ENCODE results near the gene LMBRD2.

LMBRD2 gene

DNA sequence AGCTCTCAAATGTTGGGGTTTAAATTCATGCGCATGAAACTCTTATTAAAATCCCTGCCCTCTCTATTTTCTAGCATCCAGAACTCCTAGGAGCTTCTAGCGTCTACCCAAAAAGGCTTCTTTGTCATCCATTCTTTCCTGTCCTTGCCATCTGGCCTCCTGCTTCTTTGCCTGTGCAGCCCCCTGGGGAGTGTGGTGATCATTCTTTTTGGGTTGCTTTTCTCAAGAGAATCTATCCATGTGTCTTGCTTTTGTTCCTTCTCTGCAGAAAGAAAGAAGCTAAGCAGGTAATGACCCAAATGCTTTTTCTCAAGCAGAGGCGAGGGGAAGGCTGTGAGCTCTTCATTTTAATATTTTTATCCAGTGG is 26.8 kb upstream of the LMBRD2 start:
- no peak overlapping the region for H2AFZ ChIP-seq (ENCODE audit: low read depth)
- no peaks in the 10 kb centered on the region for H3K27me3 ChIP-seq (ENCODE audit: insufficient read depth, low read depth)
- H3K4me3 ChIP-seq (IDR thresholded peaks at IDR 0.05; ENCODE audit: insufficient read depth, low read depth, low read length): no peak overlapping the region
- H3K4me2 ChIP-seq: peak overlapping the region; percentile 98
- no peaks in the 10 kb centered on the region for H4K20me1 ChIP-seq (ENCODE audit: insufficient read depth)
- H3K27ac ChIP-seq: peak overlapping the region; percentile 71; the same call in 1 of the 2 replicates
- no peak overlapping the region for H3K9ac ChIP-seq
- peaks cover 68% of the 10 kb centered on the region for H3K4me1 ChIP-seq (ENCODE audit: low read depth, poor library complexity, severe bottlenecking)
- H3K79me2 ChIP-seq (ENCODE audit: insufficient read depth, low read depth): no peaks in the 10 kb centered on the region; the same call in 1 of the 2 replicates
- no peaks in the 10 kb centered on the region; the same call in 1 of the 2 replicates for H3K36me3 ChIP-seq (ENCODE audit: insufficient read depth)
- TF ChIP-seq CTCF (conservative IDR thresholded peaks at IDR 0.05; ENCODE audit: low read depth, low read length): no peak

DNA sequence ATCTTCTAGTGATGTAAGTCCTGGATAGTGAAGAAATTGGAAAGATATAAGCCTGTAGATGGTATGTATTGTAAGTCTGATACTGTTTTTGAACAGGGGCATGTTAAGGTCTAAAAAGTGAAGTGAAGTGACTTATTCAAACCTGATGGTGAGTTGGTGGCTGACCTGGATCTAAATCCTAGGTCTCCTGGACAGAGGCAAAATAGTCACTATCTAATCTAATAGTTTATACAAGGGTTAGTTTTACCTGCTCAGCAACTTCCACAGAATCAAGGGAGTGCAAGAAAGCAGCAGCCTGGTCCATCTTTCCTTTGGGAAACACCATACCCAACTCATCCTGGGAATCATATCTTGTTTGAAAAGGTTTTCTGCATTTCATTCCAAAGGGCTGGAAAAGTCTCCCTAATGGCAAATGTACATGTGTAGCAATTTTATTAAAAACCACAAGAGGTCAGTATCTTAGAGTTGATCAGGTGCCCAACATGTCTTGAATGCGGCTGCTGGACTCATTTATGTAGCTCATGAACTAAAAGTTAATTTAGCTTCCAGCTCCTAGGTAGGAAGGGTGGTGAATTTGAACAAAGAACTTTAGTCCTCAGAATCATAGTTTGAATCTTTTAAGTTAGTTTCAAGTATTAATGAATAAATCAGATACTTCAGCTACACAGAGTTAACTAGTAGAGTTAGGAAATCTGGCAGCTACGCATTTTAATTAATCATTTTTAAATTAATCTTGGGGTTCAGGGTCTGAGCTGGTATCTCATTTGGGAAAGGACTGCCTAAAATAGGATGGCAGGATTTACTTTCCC is 26.2 kb upstream of the LMBRD2 start:
- Histone ChIP-seq H3K36me3 (ENCODE audit: insufficient read depth) (peaks cover 4% of the 10 kb centered on the region; the same call in 1 of the 2 replicates), H3K4me3 (IDR thresholded peaks at IDR 0.05; ENCODE audit: insufficient read depth, low read depth, low read length) (no peak overlapping the region), H3K79me2 (ENCODE audit: insufficient read depth, low read depth) (no peaks in the 10 kb centered on the region; the same call in 1 of the 2 replicates), H3K9ac (peak overlapping the region; percentile 9; the same call in 1 of the 2 replicates), H3K27ac (peak overlapping the region; percentile 71), H2AFZ (ENCODE audit: low read depth) (no peak overlapping the region), H4K20me1 (ENCODE audit: insufficient read depth) (no peaks in the 10 kb centered on the region), H3K4me1 (ENCODE audit: low read depth, poor library complexity, severe bottlenecking) (peaks cover 74% of the 10 kb centered on the region), H3K4me2 (peak overlapping the region; percentile 98), H3K27me3 (ENCODE audit: insufficient read depth, low read depth) (no peaks in the 10 kb centered on the region)
- TF ChIP-seq CTCF (conservative IDR thresholded peaks at IDR 0.05; ENCODE audit: low read depth, low read length): peak; percentile 67

GRCh38 chr5:36177154-36177553 is 25.5 kb upstream of the LMBRD2 start:
- Histone ChIP-seq H3K27ac (peak overlapping the region; percentile 71), H3K27me3 (ENCODE audit: insufficient read depth, low read depth) (no peaks in the 10 kb centered on the region), H3K9ac (peak overlapping the region; percentile 9; the same call in 1 of the 2 replicates), H3K36me3 (ENCODE audit: insufficient read depth) (peaks cover 9% of the 10 kb centered on the region; the same call in 1 of the 2 replicates), H3K79me2 (ENCODE audit: insufficient read depth, low read depth) (no peaks in the 10 kb centered on the region; the same call in 1 of the 2 replicates), H4K20me1 (ENCODE audit: insufficient read depth) (no peaks in the 10 kb centered on the region), H2AFZ (ENCODE audit: low read depth) (no peak overlapping the region), H3K4me2 (peak overlapping the region; percentile 98), H3K4me3 (IDR thresholded peaks at IDR 0.05; ENCODE audit: insufficient read depth, low read depth, low read length) (no peak overlapping the region), H3K4me1 (ENCODE audit: low read depth, poor library complexity, severe bottlenecking) (peaks cover 82% of the 10 kb centered on the region)
- no peak for TF ChIP-seq CTCF (conservative IDR thresholded peaks at IDR 0.05; ENCODE audit: low read depth, low read length)

DNA sequence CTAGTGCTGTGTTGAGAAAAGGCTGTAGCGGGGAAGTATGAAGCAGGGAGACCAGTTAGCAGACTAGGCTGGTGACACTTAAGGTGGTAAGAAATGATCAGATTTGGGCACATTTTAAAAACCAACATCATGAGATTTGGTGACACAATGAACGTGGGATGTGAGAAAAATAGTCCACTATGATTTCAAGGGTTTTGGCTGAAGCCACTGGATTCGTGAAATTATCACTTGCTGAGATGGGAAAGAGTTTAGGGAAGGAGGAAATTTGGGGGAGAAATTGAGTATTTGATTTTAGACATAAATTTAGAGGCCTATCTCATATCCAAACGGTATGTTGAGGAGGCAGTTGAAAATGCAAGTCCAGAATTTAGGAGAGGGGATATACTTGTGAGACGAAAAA is 23.4 kb upstream of the LMBRD2 start:
- no peak overlapping the region for H3K9ac ChIP-seq
- TF ChIP-seq CTCF (conservative IDR thresholded peaks at IDR 0.05; ENCODE audit: low read depth, low read length): no peak
- no peaks in the 10 kb centered on the region; the same call in 1 of the 2 replicates for H3K79me2 ChIP-seq (ENCODE audit: insufficient read depth, low read depth)
- H3K27me3 ChIP-seq (ENCODE audit: insufficient read depth, low read depth): no peaks in the 10 kb centered on the region
- no peaks in the 10 kb centered on the region for H4K20me1 ChIP-seq (ENCODE audit: insufficient read depth)
- no peak overlapping the region for H2AFZ ChIP-seq (ENCODE audit: low read depth)
- no peak overlapping the region for H3K4me3 ChIP-seq (IDR thresholded peaks at IDR 0.05; ENCODE audit: insufficient read depth, low read depth, low read length)
- H3K27ac ChIP-seq: no peak overlapping the region; the same call in 1 of the 2 replicates
- peaks cover 100% of the 10 kb centered on the region for H3K4me1 ChIP-seq (ENCODE audit: low read depth, poor library complexity, severe bottlenecking)
- H3K4me2 ChIP-seq: peak overlapping the region; percentile 13; the same call in 1 of the 2 replicates
- peaks cover 19% of the 10 kb centered on the region; the same call in 1 of the 2 replicates for H3K36me3 ChIP-seq (ENCODE audit: insufficient read depth)
